Natural killer cell (primary cell): ENCODE measurements around the gene SLC12A9. TPM values are rescaled to one million over a fixed set of nuclear protein-coding genes. Genes with fewer than 3 reads are reported as not detected.
"Not testable (repeated sequence)": the region's sequence is repeated elsewhere in the genome, so short reads cannot be mapped to it uniquely, and the experiment has no call there.

Source experiments
- ATAC-seq, 3 donors: fragments of 150-1000 bp in 2 of 3; fragments of 200-7000 bp in 1 of 3; cut with Tn5 transposase; 1 replicate in 1 of 3; 2 replicates in 2 of 3; pipeline ENCODE4 v1.10.0; 2021; ENCODE audit warnings: mild to moderate bottlenecking in 2 of 3, moderate library complexity in 2 of 3
- DNase-seq, 2 donors: peaks; one replicate each; pipeline versions ENCODE4 v3.0.0 to v3.0.0-alpha.2; 2013 to 2021; ENCODE audit warnings: mixed read lengths in 1 of 2
- H3K27ac ChIP-seq: one replicate; pipeline ENCODE4 v1.5.1; 2013; ENCODE audit warnings: mild to moderate bottlenecking, low read length
- H3K27me3 ChIP-seq: one replicate; pipeline ENCODE4 v1.6.1; 2013; ENCODE audit warnings: low read length; ENCODE audit not compliant: control insufficient read depth, insufficient read depth
- H3K36me3 ChIP-seq: one replicate; pipeline ENCODE4 v1.6.1; 2013; ENCODE audit warnings: low read length; ENCODE audit not compliant: control insufficient read depth, insufficient read depth
- H3K4me1 ChIP-seq: one replicate; pipeline ENCODE4 v1.6.1; 2013; ENCODE audit warnings: low read length; ENCODE audit not compliant: control insufficient read depth, insufficient read depth
- H3K4me3 ChIP-seq: one replicate; pipeline ENCODE4 v1.5.1; 2013; ENCODE audit warnings: low read length
- H3K9me3 ChIP-seq: one replicate; pipeline ENCODE4 v1.6.1; 2013; ENCODE audit warnings: low read length; ENCODE audit not compliant: control insufficient read depth, insufficient read depth
- H3K27ac Mint-ChIP-seq, 2 donors: one replicate each; pipeline ENCODE4 v1.8.0; 2022; ENCODE audit warnings: mild to moderate bottlenecking in 2 of 2, mixed read lengths in 2 of 2, moderate library complexity in 1 of 2
- H3K27me3 Mint-ChIP-seq, 2 donors: one replicate each; pipeline ENCODE4 v1.8.0; 2022; ENCODE audit warnings: low read depth in 2 of 2, mixed read lengths in 2 of 2
- H3K36me3 Mint-ChIP-seq: one replicate; pipeline ENCODE4 v1.8.0; 2022; ENCODE audit warnings: mixed read lengths
- H3K4me1 Mint-ChIP-seq, 2 donors: one replicate each; pipeline ENCODE4 v1.8.0; 2022; ENCODE audit warnings: mixed read lengths in 2 of 2
- H3K4me3 Mint-ChIP-seq: one replicate; pipeline ENCODE4 v1.8.0; 2022; ENCODE audit warnings: mild to moderate bottlenecking, moderate library complexity, mixed read lengths
- H3K9me3 Mint-ChIP-seq, 2 donors: one replicate each; pipeline ENCODE4 v1.8.0; 2022; ENCODE audit warnings: mixed read lengths in 2 of 2
- WGBS: methylation state at CpG from one replicate; pipeline ENCODE4 v1.1.7; 2013; ENCODE audit warnings: missing lambda C conversion rate; ENCODE audit not compliant: insufficient coverage; 5-methylcytosine and 5-hydroxymethylcytosine counted together
- intact Hi-C: fragments of 100-400 bp; cut with micrococcal nuclease; formaldehyde crosslinking; loops from one replicate; pipeline ENCODE4 v1.14.2; 2022
- total RNA-seq, 4 donors: library from RNA; stranded (reverse); fragments of 120-200 nt in 1 of 4; gene quantifications; one replicate each; pipeline versions ENCODE4 v1.2.3 to v1.2.4, GENCODE V29; 2013 to 2022
- TF ChIP-seq, protein P1 (sequence below): fragments of 200-600 bp; IDR thresholded peaks from one replicate; pipeline ENCODE4 v1.8.0; 2022; ENCODE audit warnings: antibody characterized with exemption

Gene SLC12A9
- total RNA-seq, 3 donors from 2014 or later (not counting 1 experiment from before 2014, with no cell fraction given) = 35.0 to 44.2 (median 38.1) TPM

DNA sequence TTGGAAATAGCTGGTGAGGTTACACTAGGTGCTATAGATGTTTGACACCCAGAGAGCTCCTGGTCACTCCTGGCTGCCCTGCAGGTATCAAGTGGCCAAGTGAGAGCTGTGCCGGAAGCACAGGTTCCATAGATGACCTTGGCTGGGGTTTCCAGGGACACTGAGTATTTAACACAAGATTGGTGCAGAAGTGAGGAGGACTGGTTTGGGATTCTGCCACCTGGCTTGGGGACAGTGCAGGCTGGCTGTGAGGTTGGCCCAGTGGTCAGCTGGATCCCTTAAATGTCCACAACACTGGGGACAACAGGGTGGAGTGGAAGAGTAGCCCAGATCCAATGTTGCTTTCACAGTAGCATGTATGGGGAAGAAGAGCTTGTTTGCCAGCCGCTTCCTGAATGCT is 48.5 kb downstream of the SLC12A9 start:
- Mint-ChIP-seq H3K9me3 (no peaks in the 10 kb centered on the region), H3K27ac (no peak overlapping the region), H3K27me3 (peaks cover 26 to 30% of the 10 kb centered on the region in 2 donors), H3K4me3 (no peak overlapping the region), H3K4me1 (peaks cover 4 to 5% of the 10 kb centered on the region in 2 donors), H3K36me3 (no peaks in the 10 kb centered on the region)
- 92% methylated on average over 1 of the region's 2 CpGs for WGBS
- Histone ChIP-seq H3K9me3 (no peaks in the 10 kb centered on the region), H3K27ac (no peak overlapping the region), H3K27me3 (peaks cover 15% of the 10 kb centered on the region), H3K36me3 (no peaks in the 10 kb centered on the region), H3K4me3 (no peak overlapping the region), H3K4me1 (peaks cover 12% of the 10 kb centered on the region)
- ATAC-seq = no peak
- intact Hi-C loops = no loop called here
- TF ChIP-seq, protein P1, sequence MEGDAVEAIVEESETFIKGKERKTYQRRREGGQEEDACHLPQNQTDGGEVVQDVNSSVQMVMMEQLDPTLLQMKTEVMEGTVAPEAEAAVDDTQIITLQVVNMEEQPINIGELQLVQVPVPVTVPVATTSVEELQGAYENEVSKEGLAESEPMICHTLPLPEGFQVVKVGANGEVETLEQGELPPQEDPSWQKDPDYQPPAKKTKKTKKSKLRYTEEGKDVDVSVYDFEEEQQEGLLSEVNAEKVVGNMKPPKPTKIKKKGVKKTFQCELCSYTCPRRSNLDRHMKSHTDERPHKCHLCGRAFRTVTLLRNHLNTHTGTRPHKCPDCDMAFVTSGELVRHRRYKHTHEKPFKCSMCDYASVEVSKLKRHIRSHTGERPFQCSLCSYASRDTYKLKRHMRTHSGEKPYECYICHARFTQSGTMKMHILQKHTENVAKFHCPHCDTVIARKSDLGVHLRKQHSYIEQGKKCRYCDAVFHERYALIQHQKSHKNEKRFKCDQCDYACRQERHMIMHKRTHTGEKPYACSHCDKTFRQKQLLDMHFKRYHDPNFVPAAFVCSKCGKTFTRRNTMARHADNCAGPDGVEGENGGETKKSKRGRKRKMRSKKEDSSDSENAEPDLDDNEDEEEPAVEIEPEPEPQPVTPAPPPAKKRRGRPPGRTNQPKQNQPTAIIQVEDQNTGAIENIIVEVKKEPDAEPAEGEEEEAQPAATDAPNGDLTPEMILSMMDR = no peak
- no peak for DNase-seq

GRCh38 chr7:100901921-100902332 is 49.4 kb downstream of the SLC12A9 start:
- H3K4me3 Mint-ChIP-seq = no peak overlapping the region
- DNase-seq = no peak

GRCh38 chr7:100902638-100903037 is 50.1 kb downstream of the SLC12A9 start:
- no peaks in the 10 kb centered on the region for H3K36me3 Mint-ChIP-seq
- Histone ChIP-seq H3K9me3 (no peaks in the 10 kb centered on the region), H3K4me1 (no peaks in the 10 kb centered on the region), H3K27ac (no peak overlapping the region), H3K36me3 (no peaks in the 10 kb centered on the region), H3K4me3 (no peak overlapping the region), H3K27me3 (peaks cover 4% of the 10 kb centered on the region)
- WGBS = 80% methylated on average over 5 of the region's 7 CpGs
- no peaks in the 10 kb centered on the region for H3K4me1 Mint-ChIP-seq
- no peaks in the 10 kb centered on the region for H3K9me3 Mint-ChIP-seq
- H3K27ac Mint-ChIP-seq = no peak overlapping the region
- H3K4me3 Mint-ChIP-seq = no peak overlapping the region
- TF ChIP-seq, protein P1 = no peak
- H3K27me3 Mint-ChIP-seq = peaks cover 21% of the 10 kb centered on the region in 2 donors
- ATAC-seq = no peak
- intact Hi-C loops = no loop called here
- DNase-seq = no peak

More at GRCh38 chr7:100901921-100902332, 49.4 kb downstream of the SLC12A9 start:
- peaks cover 9% of the 10 kb centered on the region for H3K27me3 ChIP-seq
- no peaks in the 10 kb centered on the region for H3K36me3 Mint-ChIP-seq
- H3K27me3 Mint-ChIP-seq = peaks cover 21 to 26% of the 10 kb centered on the region in 2 donors
- H3K36me3 ChIP-seq = no peaks in the 10 kb centered on the region
- no peak overlapping the region for H3K4me3 ChIP-seq
- intact Hi-C loops = no loop called here
- H3K9me3 ChIP-seq = no peaks in the 10 kb centered on the region
- no peaks in the 10 kb centered on the region for H3K4me1 Mint-ChIP-seq
- no peak for ATAC-seq
- peaks cover 4% of the 10 kb centered on the region for H3K4me1 ChIP-seq
- no peaks in the 10 kb centered on the region for H3K9me3 Mint-ChIP-seq
- 81% methylated on average over 4 of the region's 5 CpGs for WGBS
- H3K27ac Mint-ChIP-seq = no peak overlapping the region
- no peak overlapping the region for H3K27ac ChIP-seq
- TF ChIP-seq, protein P1 = no peak

GRCh38 chr7:100908512-100908911 is 56.0 kb downstream of the SLC12A9 start:
- 91% methylated on average over 5 of the region's 5 CpGs for WGBS
- Mint-ChIP-seq H3K4me1 (no peaks in the 10 kb centered on the region), H3K27me3 (peaks cover 0 to 11% of the 10 kb centered on the region in 2 donors), H3K36me3 (no peaks in the 10 kb centered on the region), H3K27ac (no peak overlapping the region), H3K9me3 (no peaks in the 10 kb centered on the region), H3K4me3 (no peak overlapping the region)
- H3K9me3 ChIP-seq = no peaks in the 10 kb centered on the region
- no peak overlapping the region for H3K4me3 ChIP-seq
- no peak overlapping the region for H3K27ac ChIP-seq
- H3K4me1 ChIP-seq = no peaks in the 10 kb centered on the region
- DNase-seq = no peak
- no peaks in the 10 kb centered on the region for H3K27me3 ChIP-seq
- intact Hi-C loops = no loop called here
- TF ChIP-seq, protein P1 = no peak
- no peak for ATAC-seq
- H3K36me3 ChIP-seq = no peaks in the 10 kb centered on the region

DNA sequence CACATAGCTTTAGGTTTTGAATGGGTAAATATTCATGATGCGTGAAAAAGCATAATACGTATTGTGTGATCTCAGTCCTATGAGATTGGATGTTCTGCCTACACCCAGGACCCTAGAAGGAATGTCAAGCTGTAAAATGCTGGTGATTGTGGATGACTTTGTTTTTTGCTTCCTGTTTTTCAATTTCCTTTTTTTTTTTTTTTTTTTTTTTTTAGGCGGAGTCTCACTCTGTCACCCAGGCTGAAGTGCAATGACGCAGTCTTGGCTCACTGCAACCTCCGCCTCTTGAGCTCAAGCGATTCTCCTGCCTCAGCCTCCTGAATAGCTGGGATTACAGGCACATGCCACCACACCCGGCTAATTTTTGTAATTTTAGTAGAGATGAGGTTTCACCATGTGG is 57.9 kb downstream of the SLC12A9 start:
- intact Hi-C loops, H3K4me3 ChIP-seq, H3K27ac Mint-ChIP-seq, H3K4me1 ChIP-seq, H3K9me3 ChIP-seq, H3K27me3 ChIP-seq, H3K4me3 Mint-ChIP-seq, H3K4me1 Mint-ChIP-seq, H3K27ac ChIP-seq, H3K36me3 Mint-ChIP-seq, H3K9me3 Mint-ChIP-seq, ATAC-seq, H3K36me3 ChIP-seq, DNase-seq: not testable (repeated sequence)
- peaks cover 0 to 12% of the 10 kb centered on the region in 2 donors for H3K27me3 Mint-ChIP-seq
- 47% methylated on average over 6 of the region's 7 CpGs for WGBS
